ENCODE data around the gene BCAP31.
"Not testable (repeated sequence)": the region's sequence is repeated elsewhere in the genome, so short reads cannot be mapped to it uniquely, and the experiment has no call there.

The BCAP31 gene

GRCh38 chrX:153733651-153734240, 9.6 kb upstream of the BCAP31 start:
- no peak for DNase-seq

DNA sequence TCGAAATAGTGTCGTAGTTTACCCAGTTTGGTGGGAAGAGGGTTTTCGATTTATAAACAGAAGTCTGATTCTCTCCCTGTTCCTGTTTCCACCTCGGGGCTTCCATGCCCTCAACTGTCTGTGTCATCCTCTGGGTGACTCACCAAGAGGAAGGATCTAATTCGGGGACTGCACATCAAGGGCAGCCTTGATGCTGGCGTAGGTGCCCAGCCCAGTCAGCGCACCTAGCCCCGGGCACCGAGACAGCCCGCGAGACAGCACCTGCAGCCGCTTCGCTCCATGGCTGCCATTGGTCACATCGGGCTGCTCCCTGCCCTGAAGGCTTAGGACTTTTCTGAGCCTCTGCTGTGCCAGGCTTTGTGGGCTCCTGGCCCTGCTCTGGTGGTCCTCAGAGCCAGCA, 8.2 kb upstream of the BCAP31 start:
- no peak for DNase-seq

DNA sequence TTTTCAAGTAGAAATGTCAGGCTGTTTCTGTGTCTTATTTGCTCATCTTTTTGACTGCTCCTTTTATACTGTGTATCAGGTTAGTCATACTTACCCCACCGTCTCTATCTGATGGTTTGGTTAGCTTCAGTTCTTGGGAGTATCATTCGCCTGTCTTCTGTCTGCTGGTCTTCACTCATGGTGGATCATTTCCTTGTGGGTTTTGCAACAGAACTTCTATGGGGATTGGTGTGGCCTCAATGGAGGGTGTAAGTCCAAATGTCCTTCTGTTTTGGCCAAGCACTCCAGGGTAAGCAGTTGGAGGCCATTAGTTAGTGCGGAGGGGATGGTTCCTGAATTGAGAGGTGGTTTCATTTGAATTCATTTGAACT, 7.6 kb upstream of the BCAP31 start:
- no peak for DNase-seq

DNA sequence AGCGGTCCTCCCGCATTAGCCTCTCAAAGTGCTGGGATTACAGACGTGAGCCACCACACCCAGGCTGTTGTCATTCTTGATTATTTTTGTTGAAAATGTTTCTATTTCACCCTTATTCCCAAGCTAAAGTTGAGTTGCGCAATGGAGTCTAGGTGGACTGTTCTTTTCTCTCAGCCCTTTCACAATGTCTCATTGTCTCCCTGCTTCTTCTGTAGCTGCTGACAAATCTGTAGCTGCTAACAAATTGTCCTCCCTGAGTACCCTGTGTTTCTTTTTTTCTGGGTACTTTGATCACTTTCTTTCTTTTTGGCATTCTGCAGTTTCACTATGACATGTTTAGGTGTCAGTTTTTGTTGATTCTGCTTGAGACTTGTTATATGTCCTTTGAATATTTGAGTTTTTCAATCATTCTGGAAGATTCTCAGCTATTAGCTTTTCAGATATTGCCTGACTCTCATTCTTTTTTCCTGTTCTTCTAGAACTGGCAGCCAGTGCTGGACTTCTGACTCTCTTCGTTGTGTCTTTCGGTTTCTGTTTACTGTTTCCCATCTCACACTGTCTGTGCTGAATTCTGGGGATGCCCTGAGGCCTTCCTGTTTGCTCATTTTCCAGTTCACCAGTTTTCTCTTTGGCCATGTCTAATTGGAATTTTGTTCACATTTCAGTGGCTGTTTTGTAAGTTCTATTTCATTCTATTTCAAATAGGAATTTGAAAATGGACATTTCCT, 7.1 kb upstream of the BCAP31 start:
- no peak for DNase-seq

DNA sequence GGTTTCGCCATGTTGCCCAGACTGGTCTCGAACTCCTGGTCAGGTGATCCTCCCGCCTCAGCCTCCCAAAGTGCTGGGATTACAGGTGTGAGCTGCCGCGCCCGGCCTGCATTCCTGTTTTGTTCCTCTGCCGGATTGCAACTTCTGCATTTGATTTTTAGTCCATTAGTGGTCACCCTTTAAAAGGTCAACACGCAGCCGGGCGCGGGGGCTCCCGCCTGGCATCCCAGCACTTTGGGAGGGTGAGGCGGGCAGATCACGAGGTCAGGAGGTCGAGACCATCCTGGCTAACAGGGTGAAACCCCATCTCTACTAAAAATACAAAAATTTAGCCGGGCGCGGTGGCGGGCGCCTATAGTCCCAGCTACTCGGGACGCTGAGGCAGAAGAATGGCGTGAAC, 5.9 kb upstream of the BCAP31 start:
- DNase-seq: not testable (repeated sequence)

DNA sequence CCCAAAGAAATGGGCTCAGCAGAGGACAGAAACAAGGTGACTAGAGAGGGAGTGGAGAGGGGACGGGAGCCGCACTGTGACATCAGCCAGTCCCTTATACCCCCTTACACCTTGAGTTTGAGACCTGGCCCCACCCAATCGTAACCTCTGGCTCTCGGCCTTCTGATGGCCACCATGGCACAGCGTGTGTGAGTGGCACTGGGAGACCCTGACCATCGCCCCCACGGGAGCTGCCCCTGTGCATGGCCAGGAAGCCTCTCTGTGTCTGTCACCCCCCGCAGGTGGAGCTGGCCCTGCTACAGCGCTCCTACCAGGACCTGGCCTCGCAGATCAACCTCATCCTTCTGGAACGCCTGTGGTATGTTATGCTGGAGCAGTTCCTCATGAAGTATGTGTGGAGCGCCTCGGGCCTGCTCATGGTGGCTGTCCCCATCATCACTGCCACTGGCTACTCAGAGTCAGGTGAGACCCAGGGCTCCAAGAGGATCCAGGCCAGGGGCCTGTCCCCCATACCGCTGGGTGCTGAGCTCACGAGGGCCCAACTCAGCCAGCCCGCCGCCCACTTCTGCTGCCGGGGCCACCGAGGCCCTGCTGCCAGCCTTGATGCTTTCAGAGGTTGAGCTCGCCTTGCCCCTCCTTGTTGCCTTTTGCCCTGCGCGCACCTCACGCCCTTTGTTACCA, 4.9 kb upstream of the BCAP31 start:
- no peak for DNase-seq

GRCh38 chrX:153728095-153728494, 3.9 kb upstream of the BCAP31 start:
- DNase-seq: no peak

DNA sequence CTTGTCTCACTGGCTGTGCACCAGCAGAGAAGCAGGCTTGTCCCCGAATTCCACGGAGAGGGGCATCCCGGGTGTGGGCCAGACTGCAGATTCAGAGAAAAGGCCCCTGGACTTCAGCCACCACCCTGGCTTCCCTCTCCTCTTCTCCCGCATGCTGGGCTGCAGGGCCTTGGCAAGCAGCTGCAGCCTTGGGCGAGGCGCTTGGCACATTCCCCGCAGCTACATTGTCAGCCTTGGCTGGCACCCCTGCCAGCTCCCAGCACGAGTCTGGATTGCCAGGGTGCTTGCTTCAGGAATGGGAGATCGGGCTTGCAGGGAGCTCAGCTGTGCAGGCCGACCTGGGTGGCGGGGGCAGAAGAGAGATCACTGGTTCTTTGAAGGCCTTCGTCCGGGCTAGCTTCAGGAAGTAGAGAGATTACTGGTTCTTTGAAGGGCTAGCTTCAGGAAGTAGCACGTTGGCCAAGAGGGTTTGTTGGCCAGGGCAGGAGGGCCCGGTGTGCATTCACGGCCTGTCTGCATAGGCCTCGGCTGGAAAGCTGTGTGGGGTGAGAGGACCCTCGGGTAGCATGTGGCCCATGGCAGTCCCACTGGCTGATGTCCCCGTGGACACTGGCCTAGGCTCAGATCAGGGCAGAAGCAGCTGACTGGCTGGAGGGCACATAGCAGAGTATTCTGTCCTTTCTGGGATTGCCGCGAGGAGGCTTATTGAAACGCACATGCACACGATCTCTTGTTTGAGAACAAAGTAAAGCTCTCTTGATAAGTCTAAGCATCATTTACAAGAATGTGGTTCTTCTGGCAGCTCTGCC, 3.1 kb upstream of the BCAP31 start:
- no peak for DNase-seq

- DNase-seq: peak; percentile 62
These were observed 2.3 kb upstream of the BCAP31 start for GRCh38 chrX:153726286-153727122.

DNA sequence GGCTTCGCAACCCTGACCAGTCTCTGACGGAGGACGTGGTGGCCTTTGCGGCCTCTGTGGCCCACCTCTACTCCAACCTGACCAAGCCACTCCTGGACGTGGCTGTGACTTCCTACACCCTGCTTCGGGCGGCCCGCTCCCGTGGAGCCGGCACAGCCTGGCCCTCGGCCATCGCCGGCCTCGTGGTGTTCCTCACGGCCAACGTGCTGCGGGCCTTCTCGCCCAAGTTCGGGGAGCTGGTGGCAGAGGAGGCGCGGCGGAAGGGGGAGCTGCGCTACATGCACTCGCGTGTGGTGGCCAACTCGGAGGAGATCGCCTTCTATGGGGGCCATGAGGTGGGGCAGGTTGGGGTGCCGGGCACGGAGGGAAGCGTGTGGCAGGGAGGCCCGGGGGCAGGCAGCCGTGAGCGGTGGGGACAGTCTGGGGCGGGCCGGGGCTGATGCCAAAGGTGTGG, 1.7 kb upstream of the BCAP31 start:
- DNase-seq: no peak

- no peak for DNase-seq
These were observed 1.0 kb upstream of the BCAP31 start for GRCh38 chrX:153725039-153725831.

DNA sequence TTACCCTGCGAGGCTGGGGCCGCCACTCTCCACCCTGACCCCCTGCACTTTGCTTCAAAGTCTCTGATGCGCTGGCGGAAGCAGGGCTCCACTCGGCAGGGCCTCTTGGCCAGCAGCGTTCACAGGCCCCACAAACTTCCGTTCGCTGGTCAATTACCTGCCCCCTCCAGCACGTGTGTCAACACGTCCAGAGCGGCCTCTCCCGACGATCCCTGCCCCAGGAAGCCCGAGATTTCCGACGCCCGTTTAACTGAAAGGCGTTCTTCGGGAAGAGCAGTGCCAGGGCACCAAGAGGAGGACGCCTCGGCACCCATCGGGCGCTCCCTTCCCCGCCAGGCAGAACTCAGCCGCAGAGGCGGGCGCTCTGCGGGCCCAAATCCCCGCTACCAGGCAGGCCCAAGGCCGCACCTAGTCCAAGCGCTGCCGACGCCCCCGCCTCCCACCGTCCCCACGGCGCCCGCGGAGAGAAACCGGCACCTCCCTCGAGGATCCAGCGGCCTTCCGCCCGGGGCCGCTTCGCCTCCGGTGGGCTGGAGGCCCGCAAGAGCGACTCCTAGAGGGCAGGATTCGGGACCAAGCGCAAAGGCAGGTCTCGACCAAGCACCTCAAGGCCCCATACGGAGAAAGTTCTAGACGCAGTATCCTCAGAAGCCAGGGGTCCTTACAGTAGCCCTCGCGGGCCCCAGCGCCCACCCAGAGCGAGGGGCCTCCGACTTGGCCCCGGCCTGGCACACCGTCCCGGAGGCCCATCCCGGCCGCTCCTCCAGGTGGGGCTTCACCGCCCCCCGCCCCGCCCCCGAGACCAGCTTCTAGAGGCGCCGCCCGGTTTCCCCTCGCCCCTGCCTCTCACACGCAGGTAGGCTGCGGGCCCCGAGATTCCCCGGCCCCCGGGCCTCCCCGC, 586 bp downstream of the BCAP31 start:
- peak; percentile 58 for DNase-seq

- DNase-seq: no peak
These were observed 1.4 kb downstream of the BCAP31 start for GRCh38 chrX:153722704-153723350.

- no peak for DNase-seq
These were observed 4.5 kb downstream of the BCAP31 start for GRCh38 chrX:153719701-153720100.

DNA sequence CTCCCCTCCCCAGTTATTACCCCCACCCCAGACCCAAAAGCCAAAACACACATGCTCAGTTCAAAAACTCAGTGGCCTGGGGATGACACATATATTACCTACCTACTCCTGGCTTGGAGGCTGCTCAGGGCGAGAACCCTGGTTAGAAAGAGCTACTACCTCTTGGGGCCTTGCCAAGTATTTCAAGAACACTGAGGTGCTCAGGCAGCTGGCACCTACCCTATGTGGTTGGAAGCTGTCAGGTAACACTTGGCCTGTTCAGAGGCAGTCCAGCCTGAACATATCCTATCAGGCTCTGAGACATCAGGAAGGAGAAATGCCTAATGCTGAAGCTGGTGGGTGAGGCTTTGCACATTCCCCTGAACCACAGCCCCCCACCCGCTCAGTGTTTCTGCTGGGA, 4.9 kb downstream of the BCAP31 start:
- no peak for DNase-seq

- no peak for DNase-seq
These were observed 6.7 kb downstream of the BCAP31 start for GRCh38 chrX:153717445-153717844.

DNA sequence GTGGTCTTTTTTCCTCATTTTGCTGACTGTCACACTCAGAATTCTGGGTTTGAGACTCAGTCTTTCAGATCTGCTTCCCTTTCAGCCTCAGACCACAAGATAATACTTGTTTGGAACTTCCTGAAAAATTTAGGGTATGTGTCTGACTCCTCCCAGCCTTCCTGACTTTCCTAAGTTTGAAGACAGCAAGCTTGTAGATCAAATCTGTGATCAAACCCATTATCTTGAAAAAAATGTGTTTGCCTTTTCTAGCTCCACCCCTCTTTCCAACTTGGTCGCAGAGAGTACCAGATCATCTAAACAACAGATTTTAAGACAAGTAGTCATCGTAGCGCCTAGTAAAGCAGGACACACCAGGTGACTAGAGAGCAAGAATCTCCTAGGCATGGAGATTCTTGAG, 9.9 kb downstream of the BCAP31 start:
- DNase-seq: no peak

DNA sequence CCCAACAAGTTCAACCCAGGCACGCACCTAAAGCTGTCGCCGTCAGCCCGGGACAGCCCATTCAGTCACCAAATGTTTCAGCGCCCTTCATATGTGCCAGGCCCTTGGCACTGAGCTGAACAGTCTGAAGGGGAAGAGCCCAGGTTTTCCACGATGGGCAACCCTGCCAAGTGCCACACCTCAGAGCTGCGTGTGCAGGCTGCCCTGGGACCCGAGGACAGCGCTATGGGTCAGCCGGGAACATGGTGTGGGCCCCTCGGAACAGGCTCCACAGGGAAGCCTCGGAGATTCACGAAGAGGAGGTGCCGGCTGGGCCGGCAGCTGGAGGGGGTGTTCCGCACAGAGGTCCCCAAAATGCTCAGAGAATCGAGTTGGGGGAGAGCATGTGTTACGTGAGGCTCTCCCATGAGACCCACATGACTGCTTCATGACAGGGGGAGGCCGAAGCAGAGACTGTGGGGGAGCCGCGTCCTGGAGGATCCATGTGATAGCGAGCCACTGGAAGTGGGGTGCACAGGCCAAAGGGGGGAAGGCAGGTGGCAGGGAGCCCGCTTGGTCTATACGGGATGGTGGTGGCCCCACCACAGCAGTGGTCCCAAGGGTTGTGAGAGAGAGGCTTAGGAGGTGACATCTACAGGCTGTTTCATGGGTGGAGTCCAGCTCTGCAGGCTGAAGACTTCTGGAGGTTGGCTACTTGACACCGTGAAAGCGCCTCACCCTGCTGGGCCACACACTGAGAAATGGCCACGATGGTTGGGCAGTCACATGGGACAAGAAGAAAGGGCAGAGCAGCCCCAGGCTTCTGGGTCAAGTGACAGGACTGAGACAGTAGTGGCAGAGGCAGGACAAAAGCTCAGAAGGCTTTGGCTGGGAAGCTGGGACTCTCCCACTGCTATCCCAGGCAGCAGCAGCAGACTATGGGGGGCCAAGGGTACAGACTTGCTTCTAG, 14.2 kb downstream of the BCAP31 start:
- DNase-seq: no peak

GRCh38 chrX:153708415-153708814, 15.8 kb downstream of the BCAP31 start:
- peak; percentile 49 for DNase-seq
